Embryonic facial prominence (tissue), 1 donor: ENCODE results near the gene MFSD2B.
"Not testable (repeated sequence)": the region's sequence is repeated elsewhere in the genome, so short reads cannot be mapped to it uniquely, and the experiment has no call there.

Experiments
- DNase-seq: peaks from one replicate; pipeline ENCODE4 v3.0.0-alpha.2; 2016; ENCODE audit errors: extremely low spot score

The MFSD2B gene

GRCh38 chr2:24018241-24018640 lies 8.4 kb downstream of the MFSD2B start:
- DNase-seq: no peak

- DNase-seq: no peak
Observed at GRCh38 chr2:24019729-24020128, 9.8 kb downstream of the MFSD2B start.

- DNase-seq: no peak
Observed at GRCh38 chr2:24020244-24020643, 10.4 kb downstream of the MFSD2B start.

GRCh38 chr2:24021122-24021998 lies 11.5 kb downstream of the MFSD2B start:
- no peak for DNase-seq

DNA sequence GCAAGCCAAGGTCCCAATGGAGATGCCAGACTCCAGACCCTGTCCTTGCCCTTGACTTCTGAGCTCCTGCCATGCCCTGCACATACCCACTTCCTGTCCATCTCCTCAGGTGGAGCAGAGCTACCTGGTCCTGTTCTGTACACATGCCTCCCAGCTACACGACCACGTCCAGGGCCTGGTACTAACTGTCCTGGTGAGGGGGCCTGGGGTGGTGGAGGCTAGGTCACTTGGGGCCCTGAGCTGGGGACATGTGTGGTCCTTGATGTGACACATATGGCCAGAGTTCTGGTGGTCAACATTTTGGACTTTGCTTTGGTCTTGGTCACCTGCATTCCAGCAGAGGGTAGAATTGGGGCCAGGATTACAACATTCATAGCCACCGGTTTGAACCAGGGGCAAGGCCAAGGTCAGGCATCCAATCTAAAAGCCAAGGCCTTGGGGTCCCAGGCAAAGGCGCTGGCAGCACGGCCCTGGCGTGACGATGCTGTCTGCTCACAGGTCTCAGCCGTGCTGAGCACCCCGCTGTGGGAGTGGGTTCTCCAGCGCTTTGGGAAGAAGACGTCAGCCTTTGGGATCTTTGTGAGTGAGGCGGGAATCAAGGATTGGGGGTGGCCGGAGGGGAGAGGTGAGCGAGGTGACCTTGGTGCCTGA lies 12.6 kb downstream of the MFSD2B start:
- DNase-seq: no peak

GRCh38 chr2:24022975-24023575 lies 13.2 kb downstream of the MFSD2B start:
- DNase-seq: no peak

DNA sequence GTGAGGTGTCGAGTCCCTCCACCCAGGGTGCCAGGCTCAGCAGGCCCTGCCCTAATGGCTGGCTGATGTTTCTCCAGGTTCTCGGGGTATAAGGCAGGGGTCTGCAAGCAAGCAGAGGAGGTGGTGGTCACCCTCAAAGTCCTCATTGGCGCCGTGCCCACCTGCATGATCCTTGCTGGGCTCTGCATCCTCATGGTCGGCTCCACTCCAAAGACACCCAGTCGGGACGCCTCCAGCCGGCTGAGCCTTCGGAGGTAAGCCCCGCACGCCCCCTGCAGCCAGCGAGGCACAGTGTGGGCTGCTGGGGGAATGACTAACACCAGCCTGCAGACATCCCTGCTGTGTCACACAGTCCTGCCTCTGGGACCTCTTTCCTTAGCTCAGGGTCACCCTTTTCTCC lies 14.1 kb downstream of the MFSD2B start:
- no peak for DNase-seq

GRCh38 chr2:24024996-24025663 lies 15.2 kb downstream of the MFSD2B start:
- DNase-seq: no peak

DNA sequence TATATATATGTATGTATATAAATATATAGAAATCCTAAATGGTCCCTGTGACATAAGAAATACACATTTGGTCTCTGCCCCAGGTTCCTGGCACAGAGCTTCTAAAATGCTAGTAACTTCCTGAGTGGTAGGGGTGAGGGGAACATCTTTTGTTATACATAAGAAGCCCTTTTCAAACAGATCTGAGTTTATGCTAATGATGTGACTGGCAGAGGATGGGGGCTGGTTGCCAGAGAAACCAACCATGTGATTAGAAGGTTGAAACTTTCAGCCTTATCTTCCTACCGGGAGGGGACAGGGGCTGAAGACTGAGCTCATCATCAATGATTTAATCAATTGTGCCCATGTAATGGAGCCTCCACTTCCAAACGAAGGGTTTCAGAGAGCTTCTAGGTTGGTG lies 16.3 kb downstream of the MFSD2B start:
- DNase-seq: no peak

DNA sequence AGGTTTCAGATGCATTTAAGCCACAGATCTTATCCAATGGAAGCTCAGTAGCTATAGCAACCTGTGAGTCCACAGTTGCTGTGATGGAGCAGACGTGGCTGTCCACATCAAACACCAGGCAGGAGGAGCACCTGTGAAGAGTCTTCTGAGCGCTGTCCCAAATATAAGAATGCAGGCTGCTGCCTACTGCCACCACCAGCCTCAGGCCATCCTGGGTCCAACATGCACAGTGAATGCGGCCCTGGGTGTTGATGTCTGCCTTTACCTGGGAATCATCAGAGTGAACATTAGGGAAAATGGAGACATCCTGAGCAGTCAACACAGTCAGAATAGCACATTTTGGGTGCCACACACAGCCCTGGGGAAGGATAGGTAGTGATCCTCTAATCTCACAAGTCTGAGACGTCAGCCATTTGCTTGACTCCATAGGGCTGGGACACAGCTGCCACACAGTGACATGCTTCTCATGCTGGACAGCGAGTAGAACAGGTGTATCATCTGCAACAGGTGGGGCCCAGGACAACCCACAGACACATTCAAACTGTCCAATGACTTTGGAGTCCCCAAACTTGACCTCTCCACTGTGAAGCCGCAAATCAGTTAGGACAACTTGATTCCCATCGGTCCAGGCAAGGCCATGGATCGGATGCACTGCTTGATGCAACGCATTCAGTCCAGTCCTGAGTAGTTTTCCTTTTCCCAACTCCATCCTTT lies 29.1 kb downstream of the MFSD2B start:
- no peak for DNase-seq

GRCh38 chr2:24040511-24040910 lies 30.6 kb downstream of the MFSD2B start:
- DNase-seq: no peak

DNA sequence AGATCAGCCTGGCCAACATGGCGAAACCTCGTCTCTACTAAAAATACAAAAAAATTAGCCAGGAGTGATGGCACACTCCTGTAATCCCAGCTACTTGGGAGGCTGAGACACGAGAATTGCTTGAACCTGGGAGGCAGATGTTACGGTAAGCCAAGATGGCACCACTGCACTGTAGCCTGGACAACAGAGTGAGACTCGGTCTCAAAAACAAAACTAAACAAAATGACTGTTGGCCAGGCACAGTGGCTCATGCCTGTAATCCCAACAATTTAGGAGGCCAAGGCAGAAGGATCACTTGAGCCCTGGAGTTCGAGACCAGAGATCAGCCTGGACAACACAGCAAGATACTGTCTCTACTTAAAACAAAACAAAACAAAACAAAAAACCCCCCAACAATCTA lies 33.2 kb downstream of the MFSD2B start:
- DNase-seq: not testable (repeated sequence)

- no peak for DNase-seq
Observed at GRCh38 chr2:24045511-24046508, 35.9 kb downstream of the MFSD2B start.

- DNase-seq: no peak
Observed at GRCh38 chr2:24046599-24046929, 36.7 kb downstream of the MFSD2B start.

DNA sequence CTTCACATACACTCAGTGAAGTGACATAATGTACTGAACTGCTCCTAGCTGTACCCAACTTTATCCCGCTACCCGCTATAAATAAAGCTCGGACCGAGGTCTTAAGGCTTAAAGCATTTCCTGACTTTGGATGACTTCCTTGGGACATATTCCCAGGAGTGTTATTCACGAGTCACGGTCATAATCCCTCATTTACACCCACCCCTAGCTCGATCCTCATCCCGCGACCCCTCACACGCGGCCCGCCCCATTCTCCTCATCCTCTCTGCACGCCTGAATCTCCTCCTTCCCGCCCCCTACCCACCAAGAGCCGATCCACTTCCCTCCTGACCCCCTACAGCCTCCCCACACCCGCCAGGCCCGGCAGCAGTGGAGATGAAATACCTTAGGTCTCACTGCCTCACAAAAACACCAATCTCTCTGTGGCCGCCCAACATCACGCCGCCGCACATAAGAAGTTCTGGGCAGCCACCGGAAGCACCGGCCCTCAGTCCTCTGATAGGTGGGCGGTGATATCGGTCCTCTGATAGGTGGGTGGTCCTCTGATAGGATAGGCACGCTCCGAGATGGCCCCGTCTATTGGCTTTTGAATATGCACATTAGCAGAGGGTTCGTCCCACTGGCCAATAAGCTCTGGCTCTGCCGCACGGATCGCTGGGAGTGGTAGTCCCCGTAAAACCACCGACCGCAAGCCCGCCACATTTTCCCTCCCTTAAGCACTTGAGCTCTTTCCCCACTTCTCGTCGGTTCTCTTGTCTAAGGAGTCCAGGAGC lies 37.2 kb downstream of the MFSD2B start, which contains the start of gene WDCP:
Gene WDCP (minus strand): TSS at position 462 of the 773 bp plus-strand sequence. CDS start 7,897 bp downstream, outside the sequence.
- peak; percentile 98 for DNase-seq

DNA sequence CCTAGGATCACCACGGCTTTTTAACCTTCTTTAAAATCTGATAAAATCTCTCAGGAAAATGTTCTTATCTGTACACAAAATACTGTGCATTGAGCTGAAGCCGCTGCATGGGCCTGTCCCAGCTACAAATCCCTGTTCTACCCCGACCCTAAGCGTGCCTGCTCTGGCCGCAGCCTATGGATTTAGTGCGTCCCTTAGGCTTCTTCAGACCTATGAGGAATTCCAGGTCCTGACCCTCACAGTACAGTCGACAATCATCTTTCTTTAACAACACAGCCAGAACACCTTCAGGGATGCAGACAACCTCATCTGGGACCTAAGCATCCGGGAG lies 37.8 kb downstream of the MFSD2B start:
- DNase-seq: no peak

DNA sequence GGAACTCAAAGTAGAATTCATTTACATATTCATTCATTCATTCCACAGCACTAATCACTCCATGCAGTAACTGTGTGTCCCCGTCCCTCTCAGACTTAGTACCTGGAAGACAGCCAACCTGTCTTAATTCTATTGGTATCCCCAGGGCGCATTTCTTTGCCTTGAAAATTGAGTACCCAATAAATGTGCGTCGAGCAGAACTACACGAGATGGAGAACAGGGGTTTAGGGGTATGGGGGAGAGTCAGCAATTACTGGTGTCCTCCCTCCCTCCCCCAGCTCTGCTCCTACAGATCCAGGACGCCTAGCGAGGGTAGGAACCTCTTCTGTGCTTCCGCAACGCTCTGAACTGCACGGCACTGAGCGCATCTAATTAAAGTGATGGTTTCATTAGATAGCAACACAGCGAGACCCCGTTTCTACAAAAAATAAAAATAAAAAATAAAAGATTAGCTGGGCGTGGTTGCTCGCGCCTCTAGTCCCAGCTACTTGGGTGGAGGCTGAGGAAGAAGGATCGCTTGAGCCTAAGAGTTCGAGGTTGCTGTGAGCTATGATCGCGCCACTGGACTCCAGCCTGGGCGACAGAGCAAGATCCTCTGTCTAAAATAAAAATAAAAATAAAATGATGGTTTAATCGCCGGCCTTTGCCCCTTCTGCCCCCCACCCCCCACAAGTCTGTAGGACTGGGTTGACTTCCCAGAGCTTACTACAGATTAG lies 39.0 kb downstream of the MFSD2B start:
- no peak for DNase-seq

DNA sequence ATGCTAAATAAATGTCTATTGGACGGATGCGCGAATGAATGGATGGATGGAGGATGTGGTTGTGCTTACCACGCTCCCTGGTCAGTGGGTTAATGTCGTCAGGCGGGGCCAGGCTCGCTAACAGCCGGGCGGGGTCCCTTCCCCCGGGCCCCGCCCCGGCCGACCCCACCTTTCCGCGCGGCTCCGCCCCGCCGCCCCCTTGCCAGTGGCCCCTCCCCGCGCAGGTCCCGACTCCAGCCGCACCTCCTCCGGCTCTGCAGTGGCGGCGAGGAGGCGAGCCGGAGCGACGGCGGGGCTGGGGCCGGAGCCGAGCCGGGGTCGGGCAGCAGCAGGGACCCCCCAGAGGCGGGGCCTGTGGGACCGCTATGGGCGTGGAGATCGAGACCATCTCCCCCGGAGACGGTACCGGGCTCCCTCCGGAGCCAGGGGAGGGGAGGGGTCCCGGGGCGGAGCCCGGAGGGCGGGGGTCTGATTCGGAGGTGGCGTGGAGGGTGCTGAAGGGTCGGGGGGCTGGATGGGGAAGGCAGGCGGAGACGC lies 39.7 kb downstream of the MFSD2B start, which contains the start of gene FKBP1B:
Gene FKBP1B (plus strand): TSS at position 257 of the 537 bp plus-strand sequence. CDS start 109 bp downstream, at position 366.
- DNase-seq: no peak
